Vagina (tissue), 2 donors: ENCODE data around the gene SLC7A11. TPM values are rescaled to one million over a fixed set of nuclear protein-coding genes. Genes with fewer than 3 reads are reported as not detected.

Source experiments
- DNase-seq, 2 donors: peaks; one replicate each; pipeline ENCODE4 v3.0.0-alpha.2; 2017; ENCODE audit errors: extremely low spot score in 2 of 2
- H3K27ac ChIP-seq: fragments of 200-600 bp; sonication (generic); one replicate; pipeline ENCODE4 v1.5.1; 2019
- H3K27me3 ChIP-seq: fragments of 200-600 bp; sonication (generic); one replicate; pipeline ENCODE4 v1.5.1; 2019
- H3K36me3 ChIP-seq, 2 donors: fragments of 200-600 bp; sonication (generic); one replicate each; pipeline ENCODE4 v1.5.1; 2017 to 2019
- H3K4me1 ChIP-seq: fragments of 200-600 bp; sonication (generic); one replicate; pipeline ENCODE4 v1.5.1; 2019
- H3K4me3 ChIP-seq, 2 donors: fragments of 200-600 bp; sonication (generic); 1 replicate in 1 of 2; 2 replicates in 1 of 2; pipeline ENCODE4 v1.5.1; 2016 to 2019
- H3K9me3 ChIP-seq: fragments of 200-600 bp; sonication (generic); one replicate; pipeline ENCODE4 v1.5.1; 2019
- CTCF ChIP-seq, 3 experiments: fragments of 450-650 bp in 2 of 3; fragments of 200-600 bp in 1 of 3; sonication (generic) in 1 of 3; IDR thresholded peaks; one replicate each; pipeline ENCODE4 v1.5.1; 2017 to 2019; ENCODE audit warnings: antibody characterized with exemption in 3 of 3, mild to moderate bottlenecking in 2 of 3, moderate library complexity in 2 of 3
- POLR2A ChIP-seq, 2 donors: fragments of 450-650 bp; IDR thresholded peaks; one replicate each; pipeline ENCODE4 v1.6.1; 2017; ENCODE audit warnings: antibody characterized with exemption in 2 of 2, mild to moderate bottlenecking in 2 of 2, moderate library complexity in 2 of 2
- POLR2AphosphoS5 ChIP-seq, 2 donors: sonication (generic); formaldehyde crosslinking; IDR thresholded peaks; one replicate each; pipeline ENCODE4 v1.9.0; 2017; ENCODE audit warnings: antibody characterized with exemption in 2 of 2, mild to moderate bottlenecking in 2 of 2, low read depth in 1 of 2; ENCODE audit not compliant: insufficient read depth in 1 of 2
- intact Hi-C: fragments of 100-400 bp; cut with DNase I; formaldehyde crosslinking; loops from one replicate; pipeline ENCODE4 v1.15.1; 2023
- total RNA-seq: library from RNA; depleted of rRNA; stranded (reverse); fragments of >200 nt; gene quantifications from one replicate; pipeline ENCODE4 v1.2.3, GENCODE V29; 2016

The SLC7A11 gene
- total RNA-seq, 1 donor from 2014 or later, result 1.5 TPM

GRCh38 chr4:138138774-138139173 is 103.4 kb downstream of the SLC7A11 start:
- Histone ChIP-seq H3K36me3 (no peaks in the 10 kb centered on the region), H3K27ac (no peak overlapping the region), H3K27me3 (no peaks in the 10 kb centered on the region), H3K4me1 (no peaks in the 10 kb centered on the region), H3K4me3 (no peak overlapping the region), H3K9me3 (no peaks in the 10 kb centered on the region)
- no peak for DNase-seq
- TF ChIP-seq POLR2A (IDR thresholded peaks at IDR 0.05), result no peak
- no peak for TF ChIP-seq CTCF (IDR thresholded peaks at IDR 0.05)
- no peak for TF ChIP-seq POLR2AphosphoS5 (IDR thresholded peaks at IDR 0.05; ENCODE audit: insufficient read depth in 1 of 2, low read depth in 1 of 2)
- intact Hi-C loops, result no loop called here

DNA sequence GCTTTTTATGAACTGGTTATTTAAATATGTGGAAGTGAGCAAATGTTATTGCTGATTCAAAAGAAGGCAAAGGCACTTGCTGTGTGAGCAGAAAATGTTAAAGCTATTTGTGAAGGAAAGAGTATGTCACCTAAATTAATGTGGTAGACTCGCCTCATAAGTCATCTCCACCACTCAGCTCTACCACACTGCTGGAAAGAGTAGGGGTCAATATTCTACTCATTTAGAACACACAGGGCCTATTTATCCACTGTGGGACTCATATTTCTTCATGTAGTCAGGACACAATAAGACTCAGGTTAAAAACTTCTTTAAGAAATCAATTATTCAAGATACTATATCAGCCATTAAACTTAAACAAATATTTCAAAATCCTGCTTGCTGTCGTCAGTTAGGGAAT is 106.5 kb downstream of the SLC7A11 start:
- Histone ChIP-seq H3K4me3 (no peak overlapping the region), H3K27ac (no peak overlapping the region), H3K9me3 (no peaks in the 10 kb centered on the region), H3K4me1 (no peaks in the 10 kb centered on the region), H3K36me3 (no peaks in the 10 kb centered on the region), H3K27me3 (no peaks in the 10 kb centered on the region)
- DNase-seq, result no peak
- intact Hi-C loops, result no loop called here
- TF ChIP-seq POLR2A (IDR thresholded peaks at IDR 0.05), result no peak
- no peak for TF ChIP-seq CTCF (IDR thresholded peaks at IDR 0.05)
- no peak for TF ChIP-seq POLR2AphosphoS5 (IDR thresholded peaks at IDR 0.05; ENCODE audit: insufficient read depth in 1 of 2, low read depth in 1 of 2)

DNA sequence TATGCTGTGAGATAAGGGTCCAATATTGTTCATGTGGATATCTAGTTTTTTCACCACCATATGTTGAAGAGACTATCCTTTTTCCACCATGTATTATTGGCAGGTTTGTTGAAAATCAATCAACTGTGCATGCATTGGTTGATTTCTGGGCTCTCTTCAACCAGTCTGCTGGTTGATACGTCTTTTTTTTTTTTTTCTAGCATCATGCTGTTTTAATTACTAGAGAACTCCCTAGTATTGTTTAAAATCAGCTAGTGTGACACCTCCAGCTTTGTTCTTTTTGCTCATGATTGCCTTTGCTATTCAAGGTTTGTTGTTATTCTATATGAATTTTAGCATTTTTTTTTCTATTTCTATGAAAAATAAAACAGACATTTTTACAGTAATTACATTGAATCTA is 123.9 kb downstream of the SLC7A11 start:
- DNase-seq, result no peak
- no peaks in the 10 kb centered on the region for H3K4me1 ChIP-seq
- intact Hi-C loops, result no loop called here
- H3K4me3 ChIP-seq, result no peak overlapping the region
- H3K36me3 ChIP-seq, result no peaks in the 10 kb centered on the region
- H3K27me3 ChIP-seq, result no peaks in the 10 kb centered on the region
- TF ChIP-seq CTCF (IDR thresholded peaks at IDR 0.05) (no peak), POLR2A (IDR thresholded peaks at IDR 0.05) (no peak), POLR2AphosphoS5 (IDR thresholded peaks at IDR 0.05; ENCODE audit: insufficient read depth in 1 of 2, low read depth in 1 of 2) (no peak)
- no peak overlapping the region for H3K27ac ChIP-seq
- H3K9me3 ChIP-seq, result no peaks in the 10 kb centered on the region

- intact Hi-C loops, result no loop called here
- DNase-seq, result no peak
- H3K4me1 ChIP-seq, result no peaks in the 10 kb centered on the region
- H3K27ac ChIP-seq, result no peak overlapping the region
- H3K36me3 ChIP-seq, result no peaks in the 10 kb centered on the region
- no peaks in the 10 kb centered on the region for H3K27me3 ChIP-seq
- TF ChIP-seq POLR2A (IDR thresholded peaks at IDR 0.05) (no peak), CTCF (IDR thresholded peaks at IDR 0.05) (no peak), POLR2AphosphoS5 (IDR thresholded peaks at IDR 0.05; ENCODE audit: insufficient read depth in 1 of 2, low read depth in 1 of 2) (no peak)
- no peak overlapping the region for H3K4me3 ChIP-seq
- no peaks in the 10 kb centered on the region for H3K9me3 ChIP-seq
Observed at GRCh38 chr4:138115053-138115452, 127.1 kb downstream of the SLC7A11 start.

GRCh38 chr4:138114434-138114833 is 127.7 kb downstream of the SLC7A11 start:
- Histone ChIP-seq H3K4me1 (no peaks in the 10 kb centered on the region), H3K27me3 (no peaks in the 10 kb centered on the region), H3K4me3 (no peak overlapping the region), H3K36me3 (no peaks in the 10 kb centered on the region), H3K27ac (no peak overlapping the region), H3K9me3 (no peaks in the 10 kb centered on the region)
- TF ChIP-seq POLR2AphosphoS5 (IDR thresholded peaks at IDR 0.05; ENCODE audit: insufficient read depth in 1 of 2, low read depth in 1 of 2) (no peak), POLR2A (IDR thresholded peaks at IDR 0.05) (no peak), CTCF (IDR thresholded peaks at IDR 0.05) (no peak)
- no peak for DNase-seq
- intact Hi-C loops, result no loop called here
